Measurements from ENCODE around the gene RAD9A.
"Not testable (repeated sequence)": the region's sequence is repeated elsewhere in the genome, so short reads cannot be mapped to it uniquely, and the experiment has no call there.

The RAD9A gene

GRCh38 chr11:67410369-67410831 is 18.6 kb downstream of the RAD9A start:
- DNase-seq (ENCODE audit: low spot score) = peak; percentile 97

GRCh38 chr11:67410984-67411784 is 19.4 kb downstream of the RAD9A start:
- DNase-seq (ENCODE audit: low spot score) = no peak

- no peak for DNase-seq (ENCODE audit: low spot score)
Measured at GRCh38 chr11:67411785-67412152, 20.0 kb downstream of the RAD9A start.

- no peak for DNase-seq (ENCODE audit: low spot score)
Measured at GRCh38 chr11:67412495-67413179, 20.9 kb downstream of the RAD9A start.

GRCh38 chr11:67413266-67413849 is 21.6 kb downstream of the RAD9A start:
- DNase-seq (ENCODE audit: low spot score) = no peak

- no peak for DNase-seq (ENCODE audit: low spot score)
Measured at GRCh38 chr11:67415501-67416304, 23.9 kb downstream of the RAD9A start, which contains the start of gene CARNS1. Gene CARNS1, plus strand, starts transcription at chr11:67415678. Its CDS starts 522 bp downstream, at chr11:67416200.

GRCh38 chr11:67416416-67417335 is 24.9 kb downstream of the RAD9A start:
- no peak for DNase-seq (ENCODE audit: low spot score)

GRCh38 chr11:67417425-67417824 is 25.6 kb downstream of the RAD9A start:
- no peak for DNase-seq (ENCODE audit: low spot score)

GRCh38 chr11:67418476-67419281 is 26.9 kb downstream of the RAD9A start:
- DNase-seq (ENCODE audit: low spot score) = no peak

- DNase-seq (ENCODE audit: low spot score) = no peak
Measured at GRCh38 chr11:67419325-67420049, 27.7 kb downstream of the RAD9A start.

GRCh38 chr11:67420147-67420645 is 28.4 kb downstream of the RAD9A start:
- no peak for DNase-seq (ENCODE audit: low spot score)

GRCh38 chr11:67420646-67421429 is 29.1 kb downstream of the RAD9A start:
- DNase-seq (ENCODE audit: low spot score) = peak; percentile 83

GRCh38 chr11:67421430-67422031 is 29.7 kb downstream of the RAD9A start:
- DNase-seq (ENCODE audit: low spot score) = no peak

- no peak for DNase-seq (ENCODE audit: low spot score)
Measured at GRCh38 chr11:67422891-67423290, 31.1 kb downstream of the RAD9A start.

- no peak for DNase-seq (ENCODE audit: low spot score)
Measured at GRCh38 chr11:67423466-67423865, 31.7 kb downstream of the RAD9A start.

GRCh38 chr11:67423891-67424613 is 32.3 kb downstream of the RAD9A start:
- no peak for DNase-seq (ENCODE audit: low spot score)

- not testable (repeated sequence) for DNase-seq (ENCODE audit: low spot score)
Measured at GRCh38 chr11:67427364-67427859, 35.6 kb downstream of the RAD9A start.

Data from globus pallidus (tissue), 1 donor.